ENCODE measurements around the gene SYNM.
A peak's percentile ranks its signal among the peaks of the same experiment; 100 is the strongest.
"Not testable (repeated sequence)": the region's sequence is repeated elsewhere in the genome, so short reads cannot be mapped to it uniquely, and the experiment has no call there.

Gene SYNM

GRCh38 chr15:99102332-99103235 is 2.3 kb upstream of the SYNM start:
- DNase-seq = no peak
- in situ Hi-C loops (cut with MboI; ENCODE audit: low pct_unique_long_range_greater_than_20kb, low sequenced_read_pairs) = no loop called here

DNA sequence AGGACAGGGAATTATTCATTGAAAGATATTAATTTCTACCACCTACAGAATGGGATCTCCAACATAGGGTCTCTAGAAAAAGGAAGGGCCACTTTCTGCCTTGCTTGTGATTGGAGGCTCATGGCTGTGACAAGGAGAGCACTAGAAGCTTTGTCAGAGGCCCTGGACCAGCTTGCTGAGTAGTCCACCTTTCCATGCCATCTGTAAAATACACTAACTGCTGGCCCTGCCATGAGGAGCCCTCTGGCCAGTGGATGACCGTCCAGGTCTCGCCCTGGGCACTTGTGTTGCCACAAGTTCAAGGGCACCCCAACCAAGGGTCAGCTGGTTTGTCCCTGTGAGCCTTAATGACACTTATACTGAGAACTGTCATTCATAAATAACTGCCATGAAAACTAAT is 1.6 kb upstream of the SYNM start:
- in situ Hi-C loops (cut with MboI; ENCODE audit: low pct_unique_long_range_greater_than_20kb, low sequenced_read_pairs) = no loop called here
- no peak for DNase-seq

GRCh38 chr15:99105514-99106341 is 848 bp downstream of the SYNM start:
- in situ Hi-C loops (cut with MboI; ENCODE audit: low pct_unique_long_range_greater_than_20kb, low sequenced_read_pairs) = no loop called here

GRCh38 chr15:99106417-99107220 is 1.7 kb downstream of the SYNM start:
- no peak for DNase-seq
- in situ Hi-C loops (cut with MboI; ENCODE audit: low pct_unique_long_range_greater_than_20kb, low sequenced_read_pairs) = no loop called here

More at GRCh38 chr15:99105514-99106341, 848 bp downstream of the SYNM start:
- DNase-seq = peak; percentile 21

GRCh38 chr15:99108993-99109392 is 4.1 kb downstream of the SYNM start:
- in situ Hi-C loops (cut with MboI; ENCODE audit: low pct_unique_long_range_greater_than_20kb, low sequenced_read_pairs) = no loop called here
- DNase-seq = no peak

DNA sequence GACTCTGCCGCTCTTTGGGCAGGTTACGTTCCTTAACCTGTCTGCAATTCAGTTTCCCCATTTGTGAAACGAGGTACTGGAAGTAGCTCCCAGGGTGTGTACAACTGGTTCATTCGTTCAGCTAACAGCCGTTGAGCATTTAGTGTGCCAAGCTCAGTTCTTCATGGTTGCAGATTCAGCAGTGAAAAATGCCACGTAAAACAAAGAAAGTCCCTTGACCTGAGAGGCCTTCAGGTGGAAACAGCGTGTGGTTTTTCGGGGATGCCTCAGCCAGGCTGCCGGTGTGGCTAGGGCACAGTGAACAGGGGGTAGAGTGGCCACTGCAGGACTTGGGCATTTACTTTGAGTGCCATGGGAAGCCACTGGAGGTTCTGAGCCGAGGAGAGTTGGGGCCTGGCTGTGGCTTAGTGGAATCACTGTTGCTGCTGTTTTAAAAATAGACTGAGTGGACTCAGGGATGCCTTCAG is 4.7 kb downstream of the SYNM start:
- in situ Hi-C loops (cut with MboI; ENCODE audit: low pct_unique_long_range_greater_than_20kb, low sequenced_read_pairs) = no loop called here
- no peak for DNase-seq

GRCh38 chr15:99110093-99110492 is 5.2 kb downstream of the SYNM start:
- DNase-seq = no peak
- in situ Hi-C loops (cut with MboI; ENCODE audit: low pct_unique_long_range_greater_than_20kb, low sequenced_read_pairs) = no loop called here

GRCh38 chr15:99110581-99111320 is 5.9 kb downstream of the SYNM start:
- in situ Hi-C loops (cut with MboI; ENCODE audit: low pct_unique_long_range_greater_than_20kb, low sequenced_read_pairs) = no loop called here
- DNase-seq = no peak

DNA sequence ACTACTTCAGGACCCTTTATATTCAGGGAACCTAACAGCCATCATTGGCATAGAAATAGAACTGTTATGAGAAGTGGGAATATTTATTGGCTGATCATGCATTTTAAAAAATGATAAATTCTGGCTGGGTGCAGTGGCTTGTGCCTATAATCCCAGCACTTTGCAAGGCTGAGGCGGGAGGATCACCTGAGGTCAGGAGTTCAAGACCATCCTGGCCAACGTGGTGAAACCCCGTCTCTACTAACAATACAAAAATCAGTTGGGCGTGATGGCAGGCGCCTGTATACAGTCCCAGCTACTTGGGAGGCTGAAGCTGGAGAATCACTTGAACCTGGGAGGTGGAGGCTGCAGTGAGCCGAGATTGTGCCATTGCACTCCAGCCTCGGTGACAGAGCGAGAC is 6.8 kb downstream of the SYNM start:
- DNase-seq; in situ Hi-C loops (cut with MboI; ENCODE audit: low pct_unique_long_range_greater_than_20kb, low sequenced_read_pairs): not testable (repeated sequence)

- in situ Hi-C loops (cut with MboI; ENCODE audit: low pct_unique_long_range_greater_than_20kb, low sequenced_read_pairs) = no loop called here
- no peak for DNase-seq
These were observed 8.8 kb downstream of the SYNM start for GRCh38 chr15:99113547-99114271.

GRCh38 chr15:99114511-99115299 is 9.8 kb downstream of the SYNM start:
- in situ Hi-C loops (cut with MboI; ENCODE audit: low pct_unique_long_range_greater_than_20kb, low sequenced_read_pairs) = no loop called here
- DNase-seq = no peak

GRCh38 chr15:99115300-99116215 is 10.7 kb downstream of the SYNM start:
- DNase-seq = no peak
- in situ Hi-C loops (cut with MboI; ENCODE audit: low pct_unique_long_range_greater_than_20kb, low sequenced_read_pairs) = no loop called here

- in situ Hi-C loops (cut with MboI; ENCODE audit: low pct_unique_long_range_greater_than_20kb, low sequenced_read_pairs) = no loop called here
- no peak for DNase-seq
These were observed 12.2 kb downstream of the SYNM start for GRCh38 chr15:99117111-99117510.

DNA sequence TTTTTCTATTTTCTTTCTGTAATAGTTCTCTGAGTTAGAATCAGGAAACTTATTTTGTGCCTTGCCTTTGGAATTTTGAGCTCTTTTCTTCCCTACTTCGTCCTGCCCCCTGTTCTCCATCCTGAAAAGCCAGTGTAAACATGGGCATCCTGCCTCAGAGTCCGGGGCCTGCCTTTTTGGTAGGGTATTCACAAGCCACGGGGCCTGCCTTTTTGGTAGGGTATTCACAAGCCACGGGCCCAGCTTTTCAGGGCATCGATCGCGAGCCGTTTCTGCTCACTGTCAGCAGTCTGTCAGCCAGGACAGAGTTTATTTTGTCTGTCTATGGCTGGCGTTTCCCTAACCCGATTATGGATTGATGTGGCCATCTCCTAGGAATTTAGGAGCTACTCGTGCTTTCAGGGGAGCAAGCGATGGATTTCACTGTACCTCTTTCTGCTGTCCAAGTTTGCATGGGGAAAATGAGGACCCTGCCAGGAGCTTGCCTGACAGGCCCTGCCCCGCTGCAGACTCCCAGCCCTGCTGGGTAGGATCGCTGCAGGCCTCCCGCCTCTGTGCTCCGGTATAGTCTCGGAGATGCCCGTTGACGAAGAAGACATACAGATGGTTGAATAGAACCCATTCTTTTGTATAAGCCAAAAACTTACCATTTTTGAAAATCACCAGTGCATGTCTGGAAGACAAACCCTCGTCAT is 12.8 kb downstream of the SYNM start:
- no peak for DNase-seq
- in situ Hi-C loops (cut with MboI; ENCODE audit: low pct_unique_long_range_greater_than_20kb, low sequenced_read_pairs) = no loop called here

- DNase-seq = no peak
- in situ Hi-C loops (cut with MboI; ENCODE audit: low pct_unique_long_range_greater_than_20kb, low sequenced_read_pairs) = no loop called here
These were observed 13.4 kb downstream of the SYNM start for GRCh38 chr15:99118258-99118632.
